GM12873 (cell line): ENCODE measurements around the gene PRKD2.

Experiments used
- TF ChIP-seq, protein P1 (sequence below): IDR thresholded peaks from 2 replicates; pipeline ENCODE4 v1.5.1; 2012; ENCODE audit warnings: low read depth, mild to moderate bottlenecking, moderate library complexity, low read length, control low read depth; ENCODE audit not compliant: insufficient read depth; ENCODE audit errors: missing control alignments

PRKD2 gene

DNA sequence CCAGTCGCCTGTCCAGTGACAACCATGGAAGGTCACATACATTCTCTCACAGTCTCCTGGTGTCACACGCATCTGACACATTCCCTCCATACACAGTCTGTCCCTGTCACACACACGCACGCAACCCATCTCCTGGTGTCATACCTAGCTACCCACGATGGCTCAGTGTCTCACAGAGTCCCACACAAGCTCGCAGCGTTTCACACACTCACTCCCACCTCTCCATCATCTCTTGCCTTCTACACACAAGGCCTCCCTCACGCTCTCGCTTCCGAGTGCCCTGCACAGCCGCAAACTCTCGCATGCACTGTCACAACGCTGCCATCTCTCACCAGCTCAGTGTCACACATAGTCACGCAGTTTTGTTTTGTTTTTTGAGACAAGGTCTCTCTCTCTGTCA, 79.7 kb downstream of the PRKD2 start:
- TF ChIP-seq, protein P1, sequence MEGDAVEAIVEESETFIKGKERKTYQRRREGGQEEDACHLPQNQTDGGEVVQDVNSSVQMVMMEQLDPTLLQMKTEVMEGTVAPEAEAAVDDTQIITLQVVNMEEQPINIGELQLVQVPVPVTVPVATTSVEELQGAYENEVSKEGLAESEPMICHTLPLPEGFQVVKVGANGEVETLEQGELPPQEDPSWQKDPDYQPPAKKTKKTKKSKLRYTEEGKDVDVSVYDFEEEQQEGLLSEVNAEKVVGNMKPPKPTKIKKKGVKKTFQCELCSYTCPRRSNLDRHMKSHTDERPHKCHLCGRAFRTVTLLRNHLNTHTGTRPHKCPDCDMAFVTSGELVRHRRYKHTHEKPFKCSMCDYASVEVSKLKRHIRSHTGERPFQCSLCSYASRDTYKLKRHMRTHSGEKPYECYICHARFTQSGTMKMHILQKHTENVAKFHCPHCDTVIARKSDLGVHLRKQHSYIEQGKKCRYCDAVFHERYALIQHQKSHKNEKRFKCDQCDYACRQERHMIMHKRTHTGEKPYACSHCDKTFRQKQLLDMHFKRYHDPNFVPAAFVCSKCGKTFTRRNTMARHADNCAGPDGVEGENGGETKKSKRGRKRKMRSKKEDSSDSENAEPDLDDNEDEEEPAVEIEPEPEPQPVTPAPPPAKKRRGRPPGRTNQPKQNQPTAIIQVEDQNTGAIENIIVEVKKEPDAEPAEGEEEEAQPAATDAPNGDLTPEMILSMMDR, result no peak

- TF ChIP-seq, protein P1, result no peak
These were observed 80.8 kb downstream of the PRKD2 start, which contains the start of gene GNG8 for GRCh38 chr19:46635920-46636761. TSS of gene GNG8 (minus strand) at chr19:46636202. CDS start at chr19:46634682, 1,520 bp downstream.

DNA sequence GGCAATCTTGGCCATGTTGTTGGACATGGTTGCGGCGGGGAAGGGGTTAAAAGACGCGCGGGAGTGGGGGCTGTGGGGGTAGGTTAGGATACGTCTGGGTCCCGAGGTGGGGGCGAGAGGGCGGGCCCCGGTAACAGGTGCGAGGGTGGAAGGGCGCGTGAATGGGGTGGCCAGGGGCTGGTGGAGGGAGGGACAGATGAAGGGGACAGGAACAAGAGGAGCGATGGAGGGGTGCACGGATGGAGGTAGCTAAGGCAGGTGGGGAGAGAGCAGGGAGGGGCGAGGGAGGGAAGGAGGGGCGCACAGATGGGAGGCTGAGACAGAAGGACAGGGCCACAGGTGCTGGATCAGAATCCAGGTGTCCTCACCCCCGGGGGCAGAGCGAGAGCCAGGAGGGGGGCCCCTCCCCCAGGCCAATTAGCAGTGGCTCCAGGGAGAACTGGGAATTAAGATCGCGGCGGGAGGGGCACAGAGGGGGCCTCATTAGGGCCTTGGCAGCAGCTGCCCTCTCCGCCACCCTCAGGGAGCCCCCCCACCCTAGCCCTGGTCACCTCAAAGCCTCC, 82.2 kb downstream of the PRKD2 start:
- TF ChIP-seq, protein P1, result no peak

DNA sequence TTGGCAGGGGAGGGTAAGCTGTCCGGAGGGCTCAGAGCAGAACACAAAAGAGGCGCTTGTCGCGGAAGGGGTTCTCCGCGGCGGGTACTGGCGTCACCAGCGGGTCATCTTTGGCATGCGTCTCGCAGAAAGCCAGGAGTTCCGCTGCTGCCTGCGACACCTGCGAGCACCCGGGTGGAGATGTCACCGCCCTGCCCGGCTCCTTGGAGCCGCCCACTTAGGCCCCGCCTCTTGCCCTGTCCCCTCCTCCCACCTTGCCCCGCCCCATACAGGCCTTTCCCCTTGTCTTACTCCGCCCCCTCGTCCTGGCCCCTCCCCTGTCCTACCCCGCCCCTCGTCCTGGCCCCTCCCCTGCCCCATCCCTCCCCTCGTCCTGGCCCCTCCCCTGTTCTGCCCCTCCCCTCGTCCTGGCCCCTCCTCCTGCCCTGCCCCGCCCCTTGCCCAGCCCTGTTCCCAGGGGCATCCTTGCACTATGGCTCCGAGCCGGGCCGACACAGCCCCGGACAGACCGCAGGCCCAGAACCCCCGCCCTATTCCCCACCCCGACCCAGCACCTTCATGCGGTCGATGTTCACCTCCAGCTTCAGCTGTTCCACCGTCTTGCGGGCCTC, 82.8 kb downstream of the PRKD2 start:
- TF ChIP-seq, protein P1, result no peak

DNA sequence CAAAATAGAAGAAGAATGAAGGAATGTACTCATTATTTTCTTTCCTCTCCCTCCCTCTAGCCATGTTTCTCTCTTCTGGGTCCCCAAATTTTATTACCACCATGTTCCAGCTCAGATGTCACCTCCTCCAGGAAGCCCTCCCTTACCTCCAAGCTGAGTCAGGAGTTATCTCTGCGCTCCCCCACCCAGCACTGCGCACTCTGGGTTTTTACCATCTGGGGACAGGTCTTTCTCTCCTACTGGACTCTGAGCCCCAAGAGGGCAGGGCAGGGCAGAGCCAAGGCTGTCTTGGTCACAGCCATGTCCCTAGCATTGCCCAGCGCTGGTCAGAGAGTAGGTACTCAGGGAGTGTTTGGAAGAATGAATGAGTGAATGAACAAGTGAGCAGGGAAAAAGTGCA, 83.8 kb downstream of the PRKD2 start:
- TF ChIP-seq, protein P1, result no peak

GRCh38 chr19:46631481-46631880, 85.4 kb downstream of the PRKD2 start:
- TF ChIP-seq, protein P1, result no peak

- TF ChIP-seq, protein P1, result no peak
These were observed 86.2 kb downstream of the PRKD2 start for GRCh38 chr19:46630586-46631205.
